Coronary artery (tissue), 2 donors: Measurements from ENCODE around the gene NOC4L.
A peak's percentile ranks its signal among the peaks of the same experiment; 100 is the strongest.

Source experiments
- DNase-seq: peaks from one replicate; pipeline ENCODE4 v3.0.0-alpha.2; 2017; ENCODE audit warnings: low spot score
- H3K27ac ChIP-seq, 2 donors: fragments of 200-600 bp; sonication (generic); one replicate each; pipeline ENCODE4 v1.5.1; 2016 to 2019
- H3K4me3 ChIP-seq: fragments of 200-600 bp; sonication (generic); 2 replicates; pipeline ENCODE4 v1.5.1; 2016; ENCODE audit warnings: mild to moderate bottlenecking, moderate library complexity
- CTCF ChIP-seq: fragments of 200-600 bp; sonication (generic); IDR thresholded peaks from one replicate; pipeline ENCODE4 v1.5.1; 2019; ENCODE audit warnings: antibody characterized with exemption

The NOC4L gene

GRCh38 chr12:132187646-132188450, 43.6 kb downstream of the NOC4L start:
- Histone ChIP-seq H3K27ac (no peak overlapping the region), H3K4me3 (no peak overlapping the region)
- DNase-seq = no peak
- no peak for TF ChIP-seq CTCF

GRCh38 chr12:132188451-132188901, 44.2 kb downstream of the NOC4L start:
- Histone ChIP-seq H3K27ac (peak overlapping the region in 1 of 2 donors; percentile 87), H3K4me3 (peak overlapping the region; percentile 80)
- DNase-seq = no peak
- TF ChIP-seq CTCF = no peak

- peak overlapping the region; percentile 21 to 87 for H3K27ac ChIP-seq
- peak overlapping the region; percentile 80 for H3K4me3 ChIP-seq
- no peak for TF ChIP-seq CTCF
- no peak for DNase-seq
Observed at GRCh38 chr12:132188916-132189325, 44.7 kb downstream of the NOC4L start.

- no peak for TF ChIP-seq CTCF
- H3K27ac ChIP-seq = peak overlapping the region; percentile 25 to 87
- DNase-seq = peak; percentile 95
- peak overlapping the region; percentile 80 for H3K4me3 ChIP-seq
Observed at GRCh38 chr12:132189378-132190011, 45.2 kb downstream of the NOC4L start.

- DNase-seq = no peak
- peak overlapping the region; percentile 25 to 87 for H3K27ac ChIP-seq
- peak overlapping the region; percentile 80 for H3K4me3 ChIP-seq
- TF ChIP-seq CTCF = no peak
Observed at GRCh38 chr12:132190012-132190755, 45.9 kb downstream of the NOC4L start.

GRCh38 chr12:132190834-132191500, 46.7 kb downstream of the NOC4L start:
- Histone ChIP-seq H3K27ac (no peak overlapping the region), H3K4me3 (no peak overlapping the region)

More at GRCh38 chr12:132190834-132191500, 46.7 kb downstream of the NOC4L start:
- DNase-seq = no peak
- TF ChIP-seq CTCF = no peak
